Bronchial epithelial cell (primary cell): ENCODE data around the gene CEP295NL. TPM values are rescaled to one million over a fixed set of nuclear protein-coding genes. Genes with fewer than 3 reads are reported as not detected.

Source experiments
- DNase-seq: peaks from one replicate; pipeline ENCODE4 v3.0.0-alpha.2; 2010; ENCODE audit warnings: low read depth
- FAIRE-seq: peaks from 2 replicates; lab custom pipeline; 2011; peaks lifted over from hg19 to GRCh38; lab: Jason Lieb, UNC
- H3K27me3 ChIP-seq: 2 replicates; pipeline ENCODE4 v1.5.1; 2011; ENCODE audit warnings: low read length; ENCODE audit not compliant: control insufficient read depth, insufficient read depth
- H3K36me3 ChIP-seq: 2 replicates; pipeline ENCODE4 v1.5.1; 2011; ENCODE audit warnings: low read length; ENCODE audit not compliant: control insufficient read depth, insufficient read depth
- H3K4me3 ChIP-seq: 2 replicates; pipeline ENCODE4 v1.5.1; 2011; ENCODE audit warnings: mild to moderate bottlenecking, low read depth, low read length, control low read depth
- total RNA-seq: library from RNA; depleted of rRNA; stranded (reverse); fragments of >200 nt; gene quantifications from 2 replicates; pipeline ENCODE4 v1.2.1, GENCODE V29; 2014
- TF ChIP-seq, protein P1 (sequence below): IDR thresholded peaks from 2 replicates; pipeline ENCODE4 v1.5.1; 2011; ENCODE audit warnings: mild to moderate bottlenecking, moderate library complexity, low read length, control low read depth, inconsistent platforms; ENCODE audit not compliant: insufficient read depth, severe bottlenecking

CEP295NL gene
- total RNA-seq, 1 donor from 2014 or later: 0.26 TPM

DNA sequence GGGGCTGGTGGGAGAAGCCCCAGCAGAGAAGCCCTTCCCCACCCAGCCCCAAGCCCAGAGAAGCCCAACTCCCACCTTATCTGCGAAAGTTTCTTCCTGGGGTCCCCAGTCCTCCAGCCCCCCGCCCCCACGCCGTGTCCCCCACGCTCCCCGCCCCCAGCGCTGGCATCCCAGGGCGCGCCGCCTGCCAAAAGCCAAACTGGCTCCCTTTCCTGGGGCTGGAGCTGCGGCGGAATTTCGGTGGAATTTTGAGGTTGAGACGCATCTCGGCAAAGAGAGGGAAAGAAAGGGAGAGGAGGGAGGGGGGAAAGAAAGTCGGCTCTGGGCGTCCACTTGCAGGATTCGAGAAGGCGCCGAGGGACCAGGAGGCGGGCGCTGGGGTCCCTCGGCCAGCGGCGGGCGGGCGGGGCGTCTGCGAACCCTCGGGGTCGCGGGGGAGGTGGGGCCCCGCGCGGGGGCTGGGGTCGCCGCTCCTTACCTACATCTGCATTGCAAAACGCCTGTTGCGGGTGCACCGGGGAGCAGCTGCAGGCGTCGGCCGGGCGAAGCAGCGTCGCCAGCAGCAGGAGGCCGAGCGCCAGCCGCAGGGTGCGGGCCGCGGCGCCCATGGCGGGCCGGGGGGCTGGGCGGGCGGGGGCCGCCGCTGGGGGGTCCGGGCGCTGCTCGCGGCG is 21.6 kb upstream of the CEP295NL start:
- H3K4me3 ChIP-seq: no peak overlapping the region
- TF ChIP-seq, protein P1, sequence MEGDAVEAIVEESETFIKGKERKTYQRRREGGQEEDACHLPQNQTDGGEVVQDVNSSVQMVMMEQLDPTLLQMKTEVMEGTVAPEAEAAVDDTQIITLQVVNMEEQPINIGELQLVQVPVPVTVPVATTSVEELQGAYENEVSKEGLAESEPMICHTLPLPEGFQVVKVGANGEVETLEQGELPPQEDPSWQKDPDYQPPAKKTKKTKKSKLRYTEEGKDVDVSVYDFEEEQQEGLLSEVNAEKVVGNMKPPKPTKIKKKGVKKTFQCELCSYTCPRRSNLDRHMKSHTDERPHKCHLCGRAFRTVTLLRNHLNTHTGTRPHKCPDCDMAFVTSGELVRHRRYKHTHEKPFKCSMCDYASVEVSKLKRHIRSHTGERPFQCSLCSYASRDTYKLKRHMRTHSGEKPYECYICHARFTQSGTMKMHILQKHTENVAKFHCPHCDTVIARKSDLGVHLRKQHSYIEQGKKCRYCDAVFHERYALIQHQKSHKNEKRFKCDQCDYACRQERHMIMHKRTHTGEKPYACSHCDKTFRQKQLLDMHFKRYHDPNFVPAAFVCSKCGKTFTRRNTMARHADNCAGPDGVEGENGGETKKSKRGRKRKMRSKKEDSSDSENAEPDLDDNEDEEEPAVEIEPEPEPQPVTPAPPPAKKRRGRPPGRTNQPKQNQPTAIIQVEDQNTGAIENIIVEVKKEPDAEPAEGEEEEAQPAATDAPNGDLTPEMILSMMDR: no peak
- FAIRE-seq (no peak), DNase-seq (no peak)
- peaks cover 7% of the 10 kb centered on the region for H3K27me3 ChIP-seq
- no peaks in the 10 kb centered on the region for H3K36me3 ChIP-seq

DNA sequence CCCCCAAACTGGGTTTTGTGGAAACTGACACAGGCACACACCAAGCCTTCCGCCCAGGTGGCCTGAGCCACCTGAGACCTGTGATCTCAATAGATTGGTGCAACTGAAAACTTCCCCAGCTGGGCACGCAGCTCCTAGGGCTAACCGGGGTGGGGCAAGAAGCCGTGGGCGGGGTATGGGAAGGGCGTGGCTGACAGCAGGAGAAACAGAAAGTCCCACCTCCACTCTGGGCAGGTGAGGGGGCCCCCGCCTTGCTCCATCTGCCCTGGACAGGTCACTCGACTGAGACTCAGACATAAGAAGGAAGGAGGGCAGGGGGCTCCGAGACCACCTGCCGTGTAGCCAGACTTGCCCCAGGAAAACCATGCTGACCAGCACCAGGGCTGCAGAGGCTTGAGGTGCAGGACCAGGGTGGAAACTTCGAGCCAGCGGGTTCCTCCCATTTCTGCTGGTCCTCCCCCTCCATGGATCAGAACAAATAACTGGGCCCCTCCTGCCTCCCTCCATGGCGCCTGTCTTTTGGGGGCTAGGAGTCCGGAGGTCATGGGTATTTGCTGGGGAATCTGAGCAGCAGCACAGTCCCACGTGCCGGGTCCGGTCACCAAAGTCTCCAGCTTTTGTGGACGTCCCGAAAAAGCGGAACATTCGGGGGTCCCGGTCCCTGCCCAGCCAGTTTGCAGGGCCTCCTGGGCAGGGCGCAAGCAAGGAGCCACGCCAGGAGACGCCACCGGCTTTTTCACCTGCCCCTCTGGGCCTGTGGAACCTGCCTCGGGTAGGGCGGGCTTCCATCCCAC is 20.9 kb upstream of the CEP295NL start:
- Histone ChIP-seq H3K4me3 (peak overlapping the region; percentile 11), H3K27me3 (peaks cover 7% of the 10 kb centered on the region), H3K36me3 (no peaks in the 10 kb centered on the region)
- DNase-seq (peak; percentile 57), FAIRE-seq (no peak)
- TF ChIP-seq, protein P1: no peak

DNA sequence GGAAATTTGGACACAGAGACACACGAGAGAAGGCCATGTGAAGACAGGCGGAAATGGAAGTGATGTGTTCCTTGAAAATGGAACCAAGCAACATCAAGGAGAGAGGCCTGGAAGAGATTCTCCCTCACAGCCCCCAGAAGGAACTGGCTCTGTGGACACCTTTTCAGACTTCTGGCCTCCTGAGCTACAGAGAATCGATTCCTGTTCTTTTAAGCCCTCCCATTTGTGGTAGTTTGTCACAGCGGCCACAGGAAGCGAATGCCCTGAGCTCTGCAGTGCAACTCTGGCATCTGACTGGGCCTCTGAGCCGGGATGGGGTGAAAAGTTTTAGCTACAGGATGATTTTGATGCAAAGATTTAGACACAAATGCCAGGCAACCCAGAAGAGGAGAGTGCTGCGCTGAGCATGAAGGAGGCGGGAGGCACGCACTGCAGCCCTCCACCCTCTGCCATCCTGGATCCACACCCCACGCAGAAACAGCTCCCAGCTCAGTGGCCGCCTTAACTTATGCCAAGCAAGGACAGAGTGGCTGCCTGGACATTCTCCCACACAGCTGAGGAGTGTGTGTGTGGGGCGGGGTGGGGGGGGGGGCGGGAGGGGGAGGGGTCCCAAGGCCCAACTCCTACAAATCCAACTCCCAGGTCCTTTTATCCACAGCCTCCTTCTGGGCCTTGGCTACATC is 20.0 kb upstream of the CEP295NL start:
- H3K36me3 ChIP-seq: no peaks in the 10 kb centered on the region
- TF ChIP-seq, protein P1: no peak
- no peak overlapping the region for H3K4me3 ChIP-seq
- H3K27me3 ChIP-seq: peaks cover 7% of the 10 kb centered on the region
- DNase-seq (no peak), FAIRE-seq (no peak)

DNA sequence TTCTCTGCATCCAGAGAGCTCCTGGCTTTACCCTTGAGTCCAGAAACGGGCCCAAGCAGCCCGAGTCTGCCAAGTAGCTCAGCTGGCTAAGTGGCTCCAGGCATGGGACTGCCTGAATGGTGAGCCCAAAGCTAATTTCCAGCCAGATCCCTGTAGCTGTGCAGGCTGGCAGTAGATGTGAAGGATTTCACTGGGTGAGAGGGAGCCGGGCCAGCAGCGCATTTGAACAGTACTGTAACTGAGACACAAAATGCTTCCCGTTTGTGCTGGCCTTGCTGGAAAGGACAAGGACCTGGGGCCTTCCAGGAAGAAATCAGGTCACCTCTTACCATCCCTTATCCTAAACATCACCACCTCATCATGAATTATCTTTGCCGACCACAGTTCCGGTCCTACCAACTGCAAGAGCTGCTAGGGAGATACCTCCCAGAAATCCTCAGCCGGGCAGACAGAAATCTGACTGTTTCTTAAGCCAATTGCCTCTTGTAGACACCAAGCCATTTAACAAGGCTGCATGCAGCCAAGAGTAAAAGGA is 18.5 kb upstream of the CEP295NL start:
- DNase-seq (no peak), FAIRE-seq (no peak)
- Histone ChIP-seq H3K4me3 (no peak overlapping the region), H3K36me3 (no peaks in the 10 kb centered on the region), H3K27me3 (peaks cover 7% of the 10 kb centered on the region)
- TF ChIP-seq, protein P1: no peak

DNA sequence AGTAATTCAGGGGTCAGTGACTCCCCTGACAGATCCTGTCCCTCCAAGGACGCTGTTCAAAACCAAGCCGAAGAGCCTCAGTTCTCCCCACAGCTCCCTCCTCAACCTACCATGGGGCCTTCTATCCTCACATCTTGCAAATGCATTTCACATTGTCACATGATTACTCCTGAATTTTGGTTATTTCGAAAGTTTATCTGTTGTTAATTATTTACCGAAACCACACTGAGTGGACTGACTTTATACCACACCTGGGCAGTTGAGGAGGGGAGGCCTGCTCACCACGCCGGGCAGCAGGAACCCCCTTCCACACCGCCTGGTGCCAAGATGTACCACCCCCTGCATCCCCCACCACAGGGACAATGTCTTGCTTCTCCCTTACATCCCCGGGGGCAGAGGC is 17.5 kb upstream of the CEP295NL start:
- DNase-seq (no peak), FAIRE-seq (peak; percentile 84)
- no peak overlapping the region for H3K4me3 ChIP-seq
- TF ChIP-seq, protein P1: no peak
- H3K36me3 ChIP-seq: no peaks in the 10 kb centered on the region
- H3K27me3 ChIP-seq: peaks cover 3% of the 10 kb centered on the region
